T-helper 17 cell (primary cell): ENCODE measurements around the gene SORBS2. TPM values are rescaled to one million over a fixed set of nuclear protein-coding genes. Genes with fewer than 3 reads are reported as not detected.
"Not testable (repeated sequence)": the region's sequence is repeated elsewhere in the genome, so short reads cannot be mapped to it uniquely, and the experiment has no call there.

ENCODE experiments used
- ATAC-seq: fragments of 150-1000 bp; cut with Tn5 transposase; 2 replicates; pipeline ENCODE4 v1.10.0; 2021; ENCODE audit warnings: mild to moderate bottlenecking, moderate library complexity
- DNase-seq, 3 donors: peaks; one replicate each; pipeline versions ENCODE4 v3.0.0 to v3.0.0-alpha.2; 2020 to 2021
- H3K9me3 ChIP-seq: one replicate; pipeline ENCODE4 v1.7.0; 2013; ENCODE audit warnings: low read length, mild to moderate bottlenecking; ENCODE audit not compliant: control insufficient read depth, poor library complexity, severe bottlenecking
- H3K27ac Mint-ChIP-seq: one replicate; pipeline ENCODE4 v1.8.0; 2022; ENCODE audit warnings: mild to moderate bottlenecking, moderate library complexity, mixed read lengths
- H3K27me3 Mint-ChIP-seq: one replicate; pipeline ENCODE4 v1.8.0; 2022; ENCODE audit warnings: mixed read lengths
- H3K36me3 Mint-ChIP-seq: one replicate; pipeline ENCODE4 v1.8.0; 2022; ENCODE audit warnings: low read depth, mixed read lengths
- H3K4me1 Mint-ChIP-seq: one replicate; pipeline ENCODE4 v1.8.0; 2022; ENCODE audit warnings: mild to moderate bottlenecking, mixed read lengths
- H3K4me3 Mint-ChIP-seq: one replicate; pipeline ENCODE4 v1.8.0; 2022; ENCODE audit warnings: mild to moderate bottlenecking, moderate library complexity, mixed read lengths
- total RNA-seq, 4 donors: library from RNA in 2 of 4; stranded (reverse) in 2 of 4; gene quantifications; one replicate each; pipeline ENCODE4 v1.2.3 and lab custom pipeline; 2022 to 2026

The SORBS2 gene, protein sequence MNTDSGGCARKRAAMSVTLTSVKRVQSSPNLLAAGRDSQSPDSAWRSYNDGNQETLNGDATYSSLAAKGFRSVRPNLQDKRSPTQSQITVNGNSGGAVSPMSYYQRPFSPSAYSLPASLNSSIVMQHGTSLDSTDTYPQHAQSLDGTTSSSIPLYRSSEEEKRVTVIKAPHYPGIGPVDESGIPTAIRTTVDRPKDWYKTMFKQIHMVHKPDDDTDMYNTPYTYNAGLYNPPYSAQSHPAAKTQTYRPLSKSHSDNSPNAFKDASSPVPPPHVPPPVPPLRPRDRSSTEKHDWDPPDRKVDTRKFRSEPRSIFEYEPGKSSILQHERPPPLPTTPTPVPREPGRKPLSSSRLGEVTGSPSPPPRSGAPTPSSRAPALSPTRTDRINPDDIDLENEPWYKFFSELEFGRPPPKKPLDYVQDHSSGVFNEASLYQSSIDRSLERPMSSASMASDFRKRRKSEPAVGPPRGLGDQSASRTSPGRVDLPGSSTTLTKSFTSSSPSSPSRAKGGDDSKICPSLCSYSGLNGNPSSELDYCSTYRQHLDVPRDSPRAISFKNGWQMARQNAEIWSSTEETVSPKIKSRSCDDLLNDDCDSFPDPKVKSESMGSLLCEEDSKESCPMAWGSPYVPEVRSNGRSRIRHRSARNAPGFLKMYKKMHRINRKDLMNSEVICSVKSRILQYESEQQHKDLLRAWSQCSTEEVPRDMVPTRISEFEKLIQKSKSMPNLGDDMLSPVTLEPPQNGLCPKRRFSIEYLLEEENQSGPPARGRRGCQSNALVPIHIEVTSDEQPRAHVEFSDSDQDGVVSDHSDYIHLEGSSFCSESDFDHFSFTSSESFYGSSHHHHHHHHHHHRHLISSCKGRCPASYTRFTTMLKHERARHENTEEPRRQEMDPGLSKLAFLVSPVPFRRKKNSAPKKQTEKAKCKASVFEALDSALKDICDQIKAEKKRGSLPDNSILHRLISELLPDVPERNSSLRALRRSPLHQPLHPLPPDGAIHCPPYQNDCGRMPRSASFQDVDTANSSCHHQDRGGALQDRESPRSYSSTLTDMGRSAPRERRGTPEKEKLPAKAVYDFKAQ (N-terminal part only)
- total RNA-seq = under 1 TPM in 1 of 2 donors, not detected in 1; 0.07 TPM
- 0.12 to 0.23 reads per million in 2 donors for total RNA-seq (lab: John Stamatoyannopoulos, UW)

DNA sequence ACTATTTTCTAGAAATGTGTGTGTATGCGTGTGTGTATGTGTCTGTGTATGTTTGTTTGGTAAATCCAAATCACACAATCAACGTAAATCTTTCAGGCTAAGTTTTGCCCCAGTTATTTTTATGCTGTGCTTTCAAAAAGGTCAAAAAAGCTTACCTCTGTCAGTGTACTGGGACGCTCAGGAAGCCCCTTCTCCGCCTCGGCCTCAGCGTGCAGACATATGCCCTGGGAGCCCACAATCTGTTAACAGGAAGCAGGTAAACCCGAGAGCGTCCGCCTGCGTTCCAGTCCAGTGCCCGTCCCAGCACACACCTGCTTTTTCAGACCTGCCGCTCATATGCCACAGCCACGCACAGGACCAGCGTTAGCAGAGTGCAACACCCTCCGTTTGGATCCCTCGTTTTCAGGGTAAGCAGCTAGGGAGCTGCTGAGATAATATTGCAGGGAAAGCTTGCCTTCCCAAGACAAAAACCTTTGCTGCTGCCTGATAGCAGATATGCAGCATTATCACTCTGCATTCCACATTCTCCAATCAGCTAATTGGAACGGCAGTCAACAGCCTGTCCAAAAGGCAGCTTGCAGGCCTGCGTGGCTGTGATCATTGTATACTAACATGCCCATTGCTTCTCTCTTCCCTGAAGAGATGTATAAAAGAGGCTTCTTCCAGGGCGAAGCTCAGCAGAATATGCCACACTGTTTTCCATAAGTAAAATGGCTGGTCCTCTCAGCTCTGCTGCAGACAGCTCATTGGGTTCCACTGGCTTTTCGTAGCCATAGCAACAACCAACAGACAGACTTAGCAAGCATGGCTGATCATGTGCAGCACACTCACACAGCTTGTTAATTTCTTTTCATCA, at the start of gene SORBS2:
Gene SORBS2, minus strand, starts transcription at position 686 of the 856 bp plus-strand sequence. CDS start 121,623 bp downstream, outside the sequence.
- no peaks in the 10 kb centered on the region for H3K9me3 ChIP-seq
- Mint-ChIP-seq H3K4me3 (no peak within 1 kb of the TSS), H3K27me3 (peaks cover 42% of the 10 kb centered on the region), H3K27ac (no peak within 1 kb of the TSS), H3K4me1 (no peaks in the 10 kb centered on the region), H3K36me3 (no peaks in the 10 kb centered on the region)
- DNase-seq = no peak
- peak; percentile 37 for ATAC-seq

- ATAC-seq = no peak
- H3K4me1 Mint-ChIP-seq = no peaks in the 10 kb centered on the region
- no peak overlapping the region for H3K27ac Mint-ChIP-seq
- peaks cover 10% of the 10 kb centered on the region for H3K27me3 Mint-ChIP-seq
- no peak for DNase-seq
- no peak overlapping the region for H3K4me3 Mint-ChIP-seq
- H3K9me3 ChIP-seq = no peaks in the 10 kb centered on the region
- peaks cover 2% of the 10 kb centered on the region for H3K36me3 Mint-ChIP-seq
These were observed 47.1 kb upstream of the SORBS2 start for GRCh38 chr4:185859111-185859510.

DNA sequence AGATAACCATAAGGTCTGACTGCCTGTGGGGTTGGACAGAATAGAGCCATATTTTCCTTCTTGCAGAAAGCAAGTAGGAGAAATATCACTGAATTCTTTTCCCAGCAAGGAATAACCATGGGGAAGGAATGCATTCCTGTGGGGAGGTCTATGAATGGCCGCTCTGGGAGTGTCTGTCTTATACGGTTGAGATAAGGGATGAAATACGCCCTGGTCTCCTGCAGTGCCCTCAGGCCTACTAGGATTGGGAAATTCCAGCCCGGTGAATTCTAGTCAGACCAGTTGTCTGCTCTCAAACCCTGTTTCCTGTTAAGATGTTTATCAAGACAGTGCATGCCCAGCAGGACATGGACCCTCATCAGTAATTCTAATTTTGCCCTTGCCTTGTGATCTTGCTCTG, 45.6 kb upstream of the SORBS2 start:
- not testable (repeated sequence) for H3K27ac Mint-ChIP-seq, H3K4me1 Mint-ChIP-seq, DNase-seq, ATAC-seq, H3K36me3 Mint-ChIP-seq, H3K4me3 Mint-ChIP-seq, H3K9me3 ChIP-seq, H3K27me3 Mint-ChIP-seq

DNA sequence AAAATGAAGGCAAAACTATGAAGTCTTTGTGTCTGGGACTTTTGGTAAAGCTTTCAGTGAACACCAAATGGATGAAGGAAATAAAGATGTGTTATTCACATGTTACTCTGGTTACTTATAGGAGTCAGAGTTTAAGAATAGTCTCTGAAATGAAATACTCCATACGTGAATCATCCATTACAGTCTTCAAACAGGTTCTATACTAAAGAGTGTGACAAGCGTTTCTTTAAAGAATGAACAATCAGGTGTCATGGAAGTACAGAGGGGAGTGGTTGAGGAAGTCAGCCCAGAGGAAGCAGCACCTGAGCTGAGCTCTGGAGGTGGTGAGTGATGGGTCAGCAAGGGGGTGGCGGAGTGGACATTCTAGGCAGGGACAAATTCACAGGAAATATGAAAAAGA, 41.8 kb upstream of the SORBS2 start:
- no peaks in the 10 kb centered on the region for H3K4me1 Mint-ChIP-seq
- H3K4me3 Mint-ChIP-seq = no peak overlapping the region
- ATAC-seq = no peak
- peaks cover 2% of the 10 kb centered on the region for H3K36me3 Mint-ChIP-seq
- H3K27me3 Mint-ChIP-seq = peaks cover 7% of the 10 kb centered on the region
- no peak overlapping the region for H3K27ac Mint-ChIP-seq
- DNase-seq = no peak
- no peaks in the 10 kb centered on the region for H3K9me3 ChIP-seq

DNA sequence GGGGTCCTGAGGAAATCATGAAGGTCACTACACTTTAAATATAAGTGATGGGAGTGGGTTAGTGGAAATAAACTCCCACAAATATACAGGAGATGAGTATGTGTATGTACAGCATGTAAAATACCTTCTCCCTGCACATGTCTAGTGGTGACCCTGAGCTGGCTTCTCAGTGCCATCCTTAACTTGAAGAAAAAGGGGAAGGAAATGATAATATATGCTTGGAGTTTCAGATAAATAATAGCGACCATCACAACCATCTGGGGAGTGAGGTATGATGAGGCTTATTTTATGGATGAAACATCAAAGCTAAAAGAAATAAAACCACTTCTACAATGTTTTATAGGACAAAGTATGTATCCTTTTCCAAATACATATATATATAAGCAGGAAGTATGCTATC, 41.0 kb upstream of the SORBS2 start:
- Mint-ChIP-seq H3K4me1 (no peaks in the 10 kb centered on the region), H3K4me3 (no peak overlapping the region), H3K36me3 (peaks cover 2% of the 10 kb centered on the region), H3K27me3 (peaks cover 7% of the 10 kb centered on the region), H3K27ac (no peak overlapping the region)
- DNase-seq (no peak), ATAC-seq (no peak)
- no peaks in the 10 kb centered on the region for H3K9me3 ChIP-seq

- H3K36me3 Mint-ChIP-seq = peaks cover 2% of the 10 kb centered on the region
These were observed 37.9 kb upstream of the SORBS2 start for GRCh38 chr4:185849664-185850550.

DNA sequence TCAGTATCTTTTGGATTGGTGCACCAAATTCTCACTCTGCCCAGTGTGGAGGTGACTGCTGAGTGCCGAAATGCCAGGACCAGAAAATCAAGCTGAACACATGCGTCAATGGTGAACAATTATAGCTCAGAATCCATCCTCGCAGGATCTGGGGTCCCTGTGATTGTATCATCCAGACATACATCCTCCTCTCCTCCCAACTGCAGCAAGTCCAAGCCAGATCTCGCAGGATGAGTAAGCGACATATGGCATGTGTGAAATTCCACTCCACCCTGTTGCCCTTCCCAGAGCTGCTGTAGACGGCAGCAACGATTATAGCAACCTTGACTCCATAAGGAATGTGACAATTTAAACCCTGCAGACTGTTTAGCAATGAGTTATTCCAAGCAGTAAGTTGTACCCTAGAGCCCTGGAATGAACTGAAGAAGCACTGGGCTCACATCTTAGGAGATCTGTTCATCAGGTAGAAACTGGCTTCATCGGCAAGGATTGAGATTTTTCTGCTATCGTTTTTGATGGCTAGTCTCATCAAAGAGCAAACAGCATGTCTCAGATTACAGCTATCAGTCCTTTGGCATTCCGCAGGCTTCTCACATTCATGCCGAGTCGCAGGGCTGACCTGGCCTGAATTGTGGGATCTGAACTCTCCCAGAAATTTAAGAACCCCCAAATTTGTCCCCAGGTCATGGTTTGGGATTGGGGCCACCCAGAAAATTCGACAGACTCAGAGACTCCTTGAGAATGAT, 35.5 kb upstream of the SORBS2 start:
- H3K9me3 ChIP-seq = no peaks in the 10 kb centered on the region
- DNase-seq (no peak), ATAC-seq (no peak)
- H3K27me3 Mint-ChIP-seq = no peaks in the 10 kb centered on the region
- no peak overlapping the region for H3K4me3 Mint-ChIP-seq
- no peaks in the 10 kb centered on the region for H3K36me3 Mint-ChIP-seq
- no peaks in the 10 kb centered on the region for H3K4me1 Mint-ChIP-seq
- H3K27ac Mint-ChIP-seq = no peak overlapping the region

More at GRCh38 chr4:185849664-185850550, 37.9 kb upstream of the SORBS2 start:
- no peak for DNase-seq
- Mint-ChIP-seq H3K27ac (no peak overlapping the region), H3K4me3 (no peak overlapping the region), H3K27me3 (peaks cover 7% of the 10 kb centered on the region), H3K4me1 (no peaks in the 10 kb centered on the region)
- ATAC-seq = no peak
- no peaks in the 10 kb centered on the region for H3K9me3 ChIP-seq

DNA sequence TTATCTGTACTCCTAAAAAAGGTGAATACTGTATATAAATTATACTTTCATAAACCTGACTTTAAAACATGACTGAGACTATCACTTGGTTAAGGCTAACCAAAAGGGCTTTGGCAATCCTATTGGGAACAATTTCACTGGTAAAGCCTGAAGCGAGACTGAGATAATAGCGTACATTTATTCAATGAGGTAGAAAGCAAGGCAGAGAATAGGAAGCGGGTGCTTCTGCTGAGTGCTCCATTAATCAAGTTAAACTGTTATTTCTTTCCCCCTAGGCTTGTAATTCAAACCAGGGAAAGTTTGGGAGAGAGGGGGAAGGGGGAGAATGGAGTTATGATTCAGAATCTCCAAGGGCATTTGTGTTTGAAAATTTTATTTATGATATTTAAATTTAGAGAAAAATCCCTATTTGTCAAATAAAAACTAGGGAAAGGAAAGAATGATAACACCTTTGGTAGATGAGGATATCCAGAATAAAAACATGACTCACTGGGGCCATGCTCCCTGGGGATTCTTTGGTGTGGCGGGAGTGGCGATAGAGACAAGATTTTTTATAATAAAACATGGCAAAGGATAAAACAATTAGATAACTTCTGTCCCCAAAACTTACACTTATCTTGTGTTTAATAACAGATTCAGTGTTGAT, 34.6 kb upstream of the SORBS2 start:
- Mint-ChIP-seq H3K27ac (no peak overlapping the region), H3K4me3 (no peak overlapping the region), H3K36me3 (no peaks in the 10 kb centered on the region), H3K27me3 (no peaks in the 10 kb centered on the region), H3K4me1 (no peaks in the 10 kb centered on the region)
- H3K9me3 ChIP-seq = no peaks in the 10 kb centered on the region
- DNase-seq = no peak
- ATAC-seq = no peak

- no peak overlapping the region for H3K27ac Mint-ChIP-seq
- ATAC-seq (no peak), DNase-seq (no peak)
- H3K4me3 Mint-ChIP-seq = no peak overlapping the region
- no peaks in the 10 kb centered on the region for H3K4me1 Mint-ChIP-seq
- no peaks in the 10 kb centered on the region for H3K36me3 Mint-ChIP-seq
- H3K27me3 Mint-ChIP-seq = no peaks in the 10 kb centered on the region
- H3K9me3 ChIP-seq = no peaks in the 10 kb centered on the region
These were observed 34.0 kb upstream of the SORBS2 start for GRCh38 chr4:185845966-185846365.

DNA sequence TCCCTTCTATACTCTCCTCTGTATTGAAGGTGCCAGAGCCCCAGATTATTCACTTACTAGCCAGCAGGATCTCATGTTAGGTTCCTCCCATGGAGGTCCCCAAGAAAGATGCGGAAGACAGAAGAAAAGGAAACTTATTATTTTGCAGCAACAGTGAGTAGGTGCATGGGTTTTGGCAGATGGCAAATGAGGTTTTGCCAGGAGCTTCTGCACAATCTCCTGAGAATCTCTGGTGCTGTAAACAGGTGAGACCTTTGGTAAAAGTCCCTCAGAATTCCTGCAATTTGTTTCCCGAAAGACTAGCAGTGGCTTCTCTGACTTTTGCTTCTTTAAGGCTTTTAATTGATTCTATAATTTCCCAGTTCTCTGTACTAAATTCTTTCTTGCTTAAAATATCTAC, 29.5 kb upstream of the SORBS2 start:
- no peaks in the 10 kb centered on the region for H3K27me3 Mint-ChIP-seq
- H3K9me3 ChIP-seq = no peaks in the 10 kb centered on the region
- DNase-seq (no peak), ATAC-seq (no peak)
- H3K36me3 Mint-ChIP-seq = no peaks in the 10 kb centered on the region
- no peak overlapping the region for H3K4me3 Mint-ChIP-seq
- no peaks in the 10 kb centered on the region for H3K4me1 Mint-ChIP-seq
- H3K27ac Mint-ChIP-seq = no peak overlapping the region

DNA sequence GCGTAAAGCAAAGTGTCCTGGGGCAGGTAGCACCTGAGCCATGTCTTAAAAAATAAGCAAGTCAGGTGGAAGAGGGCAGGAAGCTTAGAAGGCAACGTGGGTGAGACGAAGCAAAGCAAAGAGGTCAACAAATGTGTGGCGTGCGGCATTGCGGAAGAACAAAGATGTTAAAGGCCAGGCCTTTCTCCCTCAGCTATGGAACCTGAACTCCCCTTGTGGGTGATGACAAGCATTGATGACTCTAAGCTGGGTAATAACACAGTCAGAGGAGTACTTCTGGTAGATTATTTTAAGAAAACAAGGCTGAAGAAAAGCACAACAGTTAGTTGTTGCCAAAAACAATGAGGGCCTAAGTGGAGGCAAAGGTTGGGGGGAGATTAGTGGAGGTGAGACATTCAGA, 29.0 kb upstream of the SORBS2 start:
- no peaks in the 10 kb centered on the region for H3K27me3 Mint-ChIP-seq
- H3K4me3 Mint-ChIP-seq = no peak overlapping the region
- no peaks in the 10 kb centered on the region for H3K4me1 Mint-ChIP-seq
- ATAC-seq (no peak), DNase-seq (no peak)
- no peaks in the 10 kb centered on the region for H3K9me3 ChIP-seq
- H3K27ac Mint-ChIP-seq = no peak overlapping the region
- no peaks in the 10 kb centered on the region for H3K36me3 Mint-ChIP-seq
